Right lobe of liver (tissue), 4 donors: ENCODE measurements around the gene LAG3.

ENCODE experiments used
- CTCF ChIP-seq, 4 donors: fragments of 200-600 bp in 3 of 4; fragments of 450-650 bp in 1 of 4; IDR thresholded peaks; one replicate each; pipeline versions ENCODE4 v1.5.1 to v1.8.0; 2016 to 2022; ENCODE audit warnings: antibody characterized with exemption in 4 of 4, mild to moderate bottlenecking in 2 of 4
- POLR2A ChIP-seq: fragments of 450-650 bp; IDR thresholded peaks from one replicate; pipeline ENCODE4 v1.6.1; 2017; ENCODE audit warnings: antibody characterized with exemption, mild to moderate bottlenecking
- donor health status: DM: no; HTN: no; CAD: no.
- donor health status: DM: no; HTN: no; CAD: no.
- donor health status: DM: no; HTN: yes; CAD: no.

GRCh38 chr12:6825398-6826124, 53.2 kb downstream of the LAG3 start:
- TF ChIP-seq CTCF (IDR thresholded peaks at IDR 0.05), result peak; percentile 94 to 95 (median 94)
- TF ChIP-seq POLR2A, result no peak
